IMR-90 (cell line): ENCODE data around the gene TARDBP. TPM values are rescaled to one million over a fixed set of nuclear protein-coding genes. Genes with fewer than 3 reads are reported as not detected.

Experiments used
- ATAC-seq: fragments of 200-7000 bp; cut with Tn5 transposase; 2 replicates; pipeline ENCODE4 v1.9.1; 2020; ENCODE audit warnings: low read depth, mild to moderate bottlenecking, moderate library complexity
- BruUV-seq: library from RNA; stranded (reverse); fragments of 400-500 nt; replicated peaks from 2 replicates; lab custom pipeline; 2021; lab: Mats Ljungman, UMichigan
- CTCF ChIA-PET: fragments of 300-600 bp; formaldehyde crosslinking; extraction: SDS; loops from one replicate; lab custom pipeline; 2021; ENCODE audit warnings: antibody characterized with exemption; lab: Yijun Ruan, JAX
- POLR2A ChIA-PET: fragments of 300-600 bp; sonication (Branson Sonifier 250); formaldehyde crosslinking; loops from one replicate; lab custom pipeline; 2022; ENCODE audit warnings: antibody characterized with exemption; ENCODE audit not compliant: unreplicated experiment; lab: Charles Lee
- DNase-seq: peaks from one replicate; pipeline ENCODE4 v3.0.0; 2013
- H2AFZ ChIP-seq: replicated peaks from 2 replicates; pipeline ENCODE3; 2013; ENCODE audit warnings: low read length, mild to moderate bottlenecking; ENCODE audit not compliant: poor library complexity
- H2AK5ac ChIP-seq: 2 replicates; pipeline ENCODE4 v1.6.1; 2013; ENCODE audit warnings: low read depth, low read length, inconsistent platforms
- H2AK9ac ChIP-seq: replicated peaks from 2 replicates; pipeline ENCODE3; 2013; ENCODE audit warnings: mild to moderate bottlenecking, low read depth, low read length, moderate library complexity; ENCODE audit not compliant: poor library complexity
- H2BK120ac ChIP-seq: 2 replicates; pipeline ENCODE4 v1.6.1; 2013; ENCODE audit warnings: low read depth, low read length, inconsistent platforms
- H2BK15ac ChIP-seq: 3 replicates; pipeline ENCODE4 v1.6.1; 2013; ENCODE audit warnings: low read depth, low read length, inconsistent platforms
- H2BK20ac ChIP-seq: 2 replicates; pipeline ENCODE4 v1.6.1; 2013; ENCODE audit warnings: low read depth, mild to moderate bottlenecking, inconsistent platforms, low read length, moderate library complexity
- H2BK5ac ChIP-seq: 2 replicates; pipeline ENCODE4 v1.6.1; 2013; ENCODE audit warnings: mild to moderate bottlenecking, low read depth, low read length, inconsistent platforms; ENCODE audit not compliant: poor library complexity, severe bottlenecking
- H3K14ac ChIP-seq: replicated peaks from 2 replicates; pipeline ENCODE4 v1.6.1; 2013; ENCODE audit warnings: low read depth, low read length, inconsistent platforms
- H3K18ac ChIP-seq: 2 replicates; pipeline ENCODE4 v1.6.1; 2013; ENCODE audit warnings: low read depth, low read length, control low read depth
- H3K23ac ChIP-seq: 2 replicates; pipeline ENCODE4 v1.6.1; 2013; ENCODE audit warnings: low read depth, low read length, inconsistent platforms
- H3K27ac ChIP-seq: 2 replicates; pipeline ENCODE4 v1.5.1; 2013; ENCODE audit warnings: mild to moderate bottlenecking, control low read depth, low read length; ENCODE audit not compliant: insufficient read depth
- H3K27me3 ChIP-seq: 2 replicates; pipeline ENCODE4 v1.6.1; 2013; ENCODE audit warnings: low read length; ENCODE audit not compliant: control insufficient read depth, insufficient read depth
- H3K36me3 ChIP-seq: 2 replicates; pipeline ENCODE4 v1.6.1; 2013; ENCODE audit warnings: low read length, mixed read lengths; ENCODE audit not compliant: control insufficient read depth, insufficient read depth
- H3K4ac ChIP-seq: 2 replicates; pipeline ENCODE4 v1.6.1; 2013; ENCODE audit warnings: low read depth, low read length, inconsistent platforms
- H3K4me1 ChIP-seq: 2 replicates; pipeline ENCODE4 v1.6.1; 2013; ENCODE audit warnings: low read length, mixed read lengths; ENCODE audit not compliant: control insufficient read depth, insufficient read depth
- H3K4me2 ChIP-seq: 2 replicates; pipeline ENCODE4 v1.6.1; 2013; ENCODE audit warnings: low read depth, mild to moderate bottlenecking, control low read depth, low read length, moderate library complexity
- H3K4me3 ChIP-seq: 2 replicates; pipeline ENCODE4 v1.5.1; 2013; ENCODE audit warnings: low read depth, mild to moderate bottlenecking, control low read depth, low read length, moderate library complexity; ENCODE audit not compliant: insufficient read depth
- H3K56ac ChIP-seq: 2 replicates; pipeline ENCODE4 v1.6.1; 2013; ENCODE audit warnings: low read length, inconsistent platforms; ENCODE audit not compliant: insufficient read depth; ENCODE audit errors: extremely low read depth
- H3K79me1 ChIP-seq, 2 experiments: 2 replicates each; pipeline ENCODE4 v1.6.1; 2013; ENCODE audit warnings: low read length in 2 of 2, inconsistent platforms in 1 of 2, low read depth in 1 of 2
- H3K9ac ChIP-seq: 2 replicates; pipeline ENCODE4 v1.6.1; 2013; ENCODE audit warnings: low read depth, low read length, control low read depth
- H3K9me1 ChIP-seq: 2 replicates; pipeline ENCODE4 v1.6.1; 2013; ENCODE audit warnings: low read length, inconsistent platforms; ENCODE audit not compliant: insufficient read depth
- H3K9me3 ChIP-seq: 2 replicates; pipeline ENCODE4 v1.6.1; 2013; ENCODE audit warnings: low read length; ENCODE audit not compliant: control insufficient read depth, insufficient read depth
- H4K20me1 ChIP-seq: 2 replicates; pipeline ENCODE4 v1.6.1; 2013; ENCODE audit warnings: low read length, inconsistent platforms; ENCODE audit not compliant: insufficient read depth
- H4K5ac ChIP-seq: 2 replicates; pipeline ENCODE4 v1.6.1; 2013; ENCODE audit warnings: mild to moderate bottlenecking, low read depth, low read length, control low read depth
- H4K8ac ChIP-seq, 2 experiments: 2 replicates each; pipeline ENCODE4 v1.6.1; 2013; ENCODE audit warnings: low read depth in 2 of 2, low read length in 2 of 2, control low read depth in 1 of 2, inconsistent platforms in 1 of 2
- H4K91ac ChIP-seq: 2 replicates; pipeline ENCODE4 v1.6.1; 2013; ENCODE audit warnings: low read depth, low read length, inconsistent platforms; ENCODE audit not compliant: insufficient read depth
- CEBPB ChIP-seq: IDR thresholded peaks from 2 replicates; pipeline ENCODE4 v1.6.1; 2012; ENCODE audit warnings: low read depth, low read length, improper control_type of control experiment
- CHD1 ChIP-seq: IDR thresholded peaks from 2 replicates; pipeline ENCODE4 v1.6.1; 2012; ENCODE audit warnings: low read depth, low read length, improper control_type of control experiment
- CTCF ChIP-seq: conservative IDR thresholded peaks from 2 replicates; pipeline ENCODE4 v1.5.1; 2012; ENCODE audit warnings: mild to moderate bottlenecking, low read depth, low read length, improper control_type of control experiment
- MAFK ChIP-seq: IDR thresholded peaks from 2 replicates; pipeline ENCODE4 v1.6.1; 2012; ENCODE audit warnings: low read depth, low read length, improper control_type of control experiment
- MAZ ChIP-seq: IDR thresholded peaks from 2 replicates; pipeline ENCODE4 v1.6.1; 2012; ENCODE audit warnings: low read depth, mild to moderate bottlenecking, low read length, improper control_type of control experiment, moderate library complexity, borderline replicate concordance
- MXI1 ChIP-seq: IDR thresholded peaks from 2 replicates; pipeline ENCODE4 v1.6.1; 2012; ENCODE audit warnings: low read depth, mild to moderate bottlenecking, low read length, moderate library complexity, borderline replicate concordance
- NFE2L2 ChIP-seq: fragments of 150-350 bp; IDR thresholded peaks from 2 replicates; pipeline ENCODE4 v1.6.1; 2016; ENCODE audit warnings: low read depth, mild to moderate bottlenecking, low read length
- POLR2A ChIP-seq: IDR thresholded peaks from 2 replicates; pipeline ENCODE4 v1.6.1; 2012; ENCODE audit warnings: mild to moderate bottlenecking, low read depth, low read length
- RAD21 ChIP-seq: IDR thresholded peaks from 2 replicates; pipeline ENCODE4 v1.6.1; 2012; ENCODE audit warnings: low read length, improper control_type of control experiment
- RCOR1 ChIP-seq: IDR thresholded peaks from 2 replicates; pipeline ENCODE4 v1.6.1; 2012; ENCODE audit warnings: mild to moderate bottlenecking, low read length, improper control_type of control experiment; ENCODE audit not compliant: insufficient replicate concordance
- SMC3 ChIP-seq: fragments of 150-350 bp; IDR thresholded peaks from 2 replicates; pipeline ENCODE4 v1.6.1; 2016; ENCODE audit warnings: low read depth, mild to moderate bottlenecking, antibody characterized with exemption, low read length, moderate library complexity
- WGBS, 2 experiments: methylation state at CpG; one replicate each; pipeline versions ENCODE4 v1.1.5 to v1.1.7; 2013; ENCODE audit warnings: missing lambda C conversion rate in 2 of 2; ENCODE audit not compliant: insufficient read length in 1 of 2; ENCODE audit errors: extremely low coverage in 2 of 2; 5-methylcytosine and 5-hydroxymethylcytosine counted together
- dilution Hi-C: fragments of 300-500 bp; cut with HindIII; formaldehyde crosslinking; loops from one replicate; pipeline ENCODE4 v1.14.3; 2018; ENCODE audit warnings: low sequenced_read_pairs; ENCODE audit not compliant: unreplicated experiment
- in situ Hi-C: fragments of 300-500 bp; cut with MboI; formaldehyde crosslinking; loops from 3 replicates; pipeline ENCODE4 v1.14.3; 2019; ENCODE audit warnings: low sequenced_read_pairs, inconsistent platforms, mixed read lengths
- intact Hi-C: fragments of 100-400 bp; cut with micrococcal nuclease; formaldehyde crosslinking; loops from 2 replicates; pipeline ENCODE4 v1.10.0; 2022
- polyA plus RNA-seq, 3 experiments: library from polyadenylated mRNA; depleted of rRNA; stranded (reverse); fragments of >200 nt; gene quantifications; 2 replicates each; pipeline ENCODE4 v1.2.3, GENCODE V29; 2012; ENCODE audit warnings: low replicate concordance in 1 of 3
- total RNA-seq: library from RNA; depleted of rRNA; stranded (reverse); fragments of >200 nt; gene quantifications from 2 replicates; pipeline ENCODE4 v1.2.3, GENCODE V29; 2012

The TARDBP gene
- total and polyA plus RNA-seq, 2 of the 4 experiments (the other 2 are of a cell fraction): 36.7 to 161 TPM

- intact Hi-C loops: loop anchor here (1.0 to 5.0 kb wide), 4 partner anchors 23 to 855 kb away; partner anchors contain the start of gene SRM
- Histone ChIP-seq H4K5ac (no peak overlapping the region), H2BK120ac (no peak overlapping the region), H2AFZ (no peak overlapping the region), H3K18ac (no peak overlapping the region), H3K14ac (no peak overlapping the region), H3K4me2 (no peak overlapping the region), H3K9me3 (no peaks in the 10 kb centered on the region), H3K4me3 (no peak overlapping the region), H2BK15ac (no peak overlapping the region), H3K23ac (no peak overlapping the region), H3K9ac (no peak overlapping the region), H3K4me1 (no peaks in the 10 kb centered on the region), H4K20me1 (no peaks in the 10 kb centered on the region), H3K56ac (no peak overlapping the region), H3K9me1 (no peaks in the 10 kb centered on the region), H3K27ac (no peak overlapping the region), H2BK5ac (no peak overlapping the region), H3K27me3 (peaks cover 6% of the 10 kb centered on the region), H3K79me1 (no peaks in the 10 kb centered on the region), H3K4ac (no peak overlapping the region), H2BK20ac (no peak overlapping the region), H4K91ac (no peak overlapping the region), H4K8ac (no peak overlapping the region), H2AK9ac (no peak overlapping the region), H2AK5ac (no peak overlapping the region), H3K36me3 (no peaks in the 10 kb centered on the region)
- TF ChIP-seq MXI1 (peak; percentile 43; the same call in 1 of the 2 replicates), RAD21 (peak; percentile 99), CHD1 (no peak), RCOR1 (no peak), POLR2A (0 out of 2 replicates have a peak, but pooled peaks have one; percentile 47), MAFK (no peak), MAZ (peak; percentile 30; the same call in 1 of the 2 replicates), CEBPB (no peak), NFE2L2 (no peak), CTCF (peak; percentile 99), SMC3 (peak; percentile 82)
- dilution Hi-C loops: no loop called here
- no TSS peak for BruUV-seq
- WGBS, 2 experiments: no CpG with 5 or more reads among the region's 8 CpGs
- in situ Hi-C loops: loop anchor here (10.0 kb wide), 1 partner anchor 607 kb away; no protein-coding TSS in a partner anchor
- ATAC-seq (peak; percentile 99), DNase-seq (peak; percentile 84)
- POLR2A ChIA-PET: interaction anchor here (1.0 kb wide), 1 partner anchor 22 kb away, joined by 4 read pairs; the partner anchor contains the start of gene SRM
- CTCF ChIA-PET: interaction anchor here (0.5 to 2.5 kb wide), 33 partner anchors 8 to 1111 kb away, joined by 3 to 13 read pairs (median 4); partner anchors contain the start of genes EXOSC10, MASP2 and MTOR
Measured at GRCh38 chr1:11037740-11038182, 25.3 kb downstream of the TARDBP start.
